ENCODE measurements around the gene GNA15.

Gene GNA15

DNA sequence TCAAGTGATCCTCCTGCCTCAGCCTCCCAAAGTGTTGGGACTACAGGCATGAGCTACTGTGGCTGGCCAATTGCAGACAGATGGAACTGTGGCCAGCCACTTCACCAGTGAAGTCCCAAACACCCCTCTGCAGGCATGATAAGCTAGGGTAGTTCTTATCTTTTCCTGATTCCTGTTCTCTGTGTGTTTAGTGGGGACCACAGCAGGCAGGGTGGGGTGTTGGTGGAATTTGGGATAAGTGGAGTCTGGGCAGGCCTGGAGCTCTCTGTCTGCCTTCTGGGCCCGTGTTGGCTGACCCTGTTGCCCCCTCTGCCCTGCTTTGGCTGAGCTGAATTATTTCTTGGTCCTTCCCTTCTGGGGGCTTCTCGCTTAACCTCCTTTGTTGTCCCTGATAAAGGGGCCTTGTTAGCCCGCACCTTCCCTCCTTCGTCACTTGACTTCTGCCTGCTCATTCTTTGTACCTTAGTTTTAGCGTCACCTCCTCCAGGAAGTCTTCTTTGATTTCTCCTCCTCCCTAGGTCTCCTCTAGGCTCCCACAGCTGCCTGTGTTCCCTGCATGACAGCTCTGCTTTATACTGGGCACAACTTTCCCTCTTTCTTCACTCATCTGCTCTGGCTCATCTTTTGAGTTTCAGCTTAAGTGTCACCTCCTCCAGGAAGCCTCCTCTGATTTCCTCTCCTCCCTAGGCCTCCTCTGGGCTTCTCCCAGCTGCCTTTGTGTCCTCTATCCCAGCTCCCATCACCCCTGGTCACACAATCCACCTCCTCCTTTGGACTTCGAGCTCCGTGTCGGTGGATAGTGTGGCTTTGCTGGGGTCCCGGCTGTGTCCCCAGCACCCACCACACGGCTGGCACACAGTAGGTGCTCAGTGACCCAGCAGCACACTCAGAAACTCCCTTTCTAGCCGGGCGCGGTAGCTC lies 48.1 kb downstream of the GNA15 start:
- TF ChIP-seq, protein P1, sequence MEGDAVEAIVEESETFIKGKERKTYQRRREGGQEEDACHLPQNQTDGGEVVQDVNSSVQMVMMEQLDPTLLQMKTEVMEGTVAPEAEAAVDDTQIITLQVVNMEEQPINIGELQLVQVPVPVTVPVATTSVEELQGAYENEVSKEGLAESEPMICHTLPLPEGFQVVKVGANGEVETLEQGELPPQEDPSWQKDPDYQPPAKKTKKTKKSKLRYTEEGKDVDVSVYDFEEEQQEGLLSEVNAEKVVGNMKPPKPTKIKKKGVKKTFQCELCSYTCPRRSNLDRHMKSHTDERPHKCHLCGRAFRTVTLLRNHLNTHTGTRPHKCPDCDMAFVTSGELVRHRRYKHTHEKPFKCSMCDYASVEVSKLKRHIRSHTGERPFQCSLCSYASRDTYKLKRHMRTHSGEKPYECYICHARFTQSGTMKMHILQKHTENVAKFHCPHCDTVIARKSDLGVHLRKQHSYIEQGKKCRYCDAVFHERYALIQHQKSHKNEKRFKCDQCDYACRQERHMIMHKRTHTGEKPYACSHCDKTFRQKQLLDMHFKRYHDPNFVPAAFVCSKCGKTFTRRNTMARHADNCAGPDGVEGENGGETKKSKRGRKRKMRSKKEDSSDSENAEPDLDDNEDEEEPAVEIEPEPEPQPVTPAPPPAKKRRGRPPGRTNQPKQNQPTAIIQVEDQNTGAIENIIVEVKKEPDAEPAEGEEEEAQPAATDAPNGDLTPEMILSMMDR (IDR thresholded peaks at IDR 0.05; ENCODE audit: borderline replicate concordance, control extremely low read depth, extremely low read depth, insufficient read depth, missing control alignments) = no peak
- DNase-seq (ENCODE audit: low spot score) = no peak
- in situ Hi-C loops (cut with MboI; ENCODE audit: low sequenced_read_pairs, unreplicated experiment) = no loop called here

- in situ Hi-C loops (cut with MboI; ENCODE audit: low sequenced_read_pairs, unreplicated experiment) = no loop called here
- TF ChIP-seq, protein P1 (IDR thresholded peaks at IDR 0.05; ENCODE audit: borderline replicate concordance, control extremely low read depth, extremely low read depth, insufficient read depth, missing control alignments) = no peak
- no peak for DNase-seq (ENCODE audit: low spot score)
Observed at GRCh38 chr19:3184847-3185460, 49.1 kb downstream of the GNA15 start.

DNA sequence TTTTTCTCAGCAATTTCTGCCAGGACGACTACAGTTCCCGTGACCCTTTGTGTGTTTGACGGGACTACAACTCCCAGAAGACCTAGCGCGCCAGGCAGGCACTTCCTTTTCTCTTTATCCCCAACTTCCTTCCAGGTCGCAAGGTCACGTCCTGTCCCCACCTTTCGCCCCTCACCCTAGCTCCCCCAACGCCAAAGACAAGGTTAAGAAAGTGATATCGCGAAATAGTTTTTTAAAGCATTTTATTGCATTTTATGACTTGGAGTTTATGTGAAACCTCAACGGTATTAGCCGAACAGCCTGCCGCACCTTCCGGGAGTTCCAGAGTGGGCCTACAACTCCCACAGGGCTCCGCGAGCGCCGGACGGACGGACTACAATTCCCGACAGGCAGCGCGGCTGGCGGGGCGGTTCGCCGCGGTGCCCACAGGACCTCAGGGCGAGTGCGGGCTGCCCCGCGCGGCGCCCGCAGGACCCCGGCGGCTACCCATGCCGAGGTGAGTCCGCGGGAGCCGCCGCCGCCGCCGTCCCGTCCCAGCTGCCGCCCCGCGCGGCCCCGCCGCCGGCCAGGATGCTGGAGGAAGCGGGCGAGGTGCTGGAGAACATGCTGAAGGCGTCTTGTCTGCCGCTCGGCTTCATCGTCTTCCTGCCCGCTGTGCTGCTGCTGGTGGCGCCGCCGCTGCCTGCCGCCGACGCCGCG lies 49.8 kb downstream of the GNA15 start, which contains the start of gene NCLN:
TSS of gene NCLN (plus strand) at position 470 of the 699 bp plus-strand sequence. CDS start at position 571, 101 bp downstream.
- peak; percentile 92 for DNase-seq (ENCODE audit: low spot score)
- in situ Hi-C loops (cut with MboI; ENCODE audit: low sequenced_read_pairs, unreplicated experiment) = no loop called here
- TF ChIP-seq, protein P1 (IDR thresholded peaks at IDR 0.05; ENCODE audit: borderline replicate concordance, control extremely low read depth, extremely low read depth, insufficient read depth, missing control alignments) = no peak

GRCh38 chr19:3186160-3186688 lies 50.4 kb downstream of the GNA15 start:
- in situ Hi-C loops (cut with MboI; ENCODE audit: low sequenced_read_pairs, unreplicated experiment) = no loop called here
- TF ChIP-seq, protein P1 (IDR thresholded peaks at IDR 0.05; ENCODE audit: borderline replicate concordance, control extremely low read depth, extremely low read depth, insufficient read depth, missing control alignments) = no peak
- DNase-seq (ENCODE audit: low spot score) = no peak

DNA sequence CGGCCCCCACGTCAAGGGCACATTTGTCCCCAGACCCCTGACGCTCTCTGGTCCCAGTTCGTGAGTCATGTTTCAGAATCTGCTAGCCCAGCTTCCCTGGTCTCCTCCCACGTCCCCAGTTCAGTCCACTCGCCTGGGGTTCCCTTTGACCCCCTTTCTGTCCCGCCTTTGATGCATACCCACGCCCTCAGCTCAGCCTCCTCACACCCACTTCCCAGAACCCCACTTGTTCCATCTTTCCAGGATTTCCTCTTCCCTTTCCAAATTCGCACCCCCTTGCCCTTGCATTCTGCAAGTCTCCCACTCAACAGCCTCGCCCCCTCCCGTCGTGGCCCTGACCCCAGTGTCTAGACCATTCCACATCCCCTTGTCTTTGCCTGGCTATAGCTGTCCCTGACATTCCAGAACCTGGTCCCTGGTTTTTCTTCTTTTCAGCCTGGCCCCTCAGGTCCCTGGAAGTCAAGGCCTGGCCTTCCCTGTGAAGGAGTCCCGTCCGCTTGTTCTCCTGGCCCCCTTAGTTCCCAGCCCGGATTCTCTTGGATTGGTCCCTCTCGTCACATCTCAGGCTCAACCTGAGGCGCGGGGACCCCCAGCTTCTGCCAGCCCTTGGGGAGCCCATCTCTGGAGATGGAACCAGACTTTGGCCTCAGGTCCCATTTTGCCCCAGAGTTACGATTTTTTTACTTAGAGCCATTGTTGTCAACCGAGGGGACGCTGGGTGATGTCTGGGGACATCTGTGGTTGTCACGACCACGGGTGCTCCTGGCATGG lies 51.2 kb downstream of the GNA15 start:
- in situ Hi-C loops (cut with MboI; ENCODE audit: low sequenced_read_pairs, unreplicated experiment) = no loop called here
- TF ChIP-seq, protein P1 (IDR thresholded peaks at IDR 0.05; ENCODE audit: borderline replicate concordance, control extremely low read depth, extremely low read depth, insufficient read depth, missing control alignments) = no peak
- no peak for DNase-seq (ENCODE audit: low spot score)
